NCI-H1694 treated with DMSO at 0.1 percent for 48 hours (cell line): Measurements from ENCODE around the gene TBC1D10A.

Source experiments
- DNase-seq: peaks from one replicate; lab custom pipeline; 2025; lab: John Stamatoyannopoulos, UW

The TBC1D10A gene

GRCh38 chr22:30320021-30320556, 6.7 kb downstream of the TBC1D10A start:
- DNase-seq, result no peak

GRCh38 chr22:30318799-30319419, 7.8 kb downstream of the TBC1D10A start:
- DNase-seq, result no peak

- no peak for DNase-seq
Observed at GRCh38 chr22:30317778-30318177, 9.0 kb downstream of the TBC1D10A start.

- DNase-seq, result no peak
Observed at GRCh38 chr22:30315962-30316576, 10.7 kb downstream of the TBC1D10A start.

- DNase-seq, result no peak
Observed at GRCh38 chr22:30314915-30315314, 11.8 kb downstream of the TBC1D10A start.

- no peak for DNase-seq
Observed at GRCh38 chr22:30313527-30314363, 13.0 kb downstream of the TBC1D10A start.

- no peak for DNase-seq
Observed at GRCh38 chr22:30312053-30312452, 14.7 kb downstream of the TBC1D10A start.

GRCh38 chr22:30310881-30311771, 15.6 kb downstream of the TBC1D10A start:
- DNase-seq, result no peak

- no peak for DNase-seq
Observed at GRCh38 chr22:30309951-30310741, 16.6 kb downstream of the TBC1D10A start.

GRCh38 chr22:30308518-30309230, 18.1 kb downstream of the TBC1D10A start:
- DNase-seq, result no peak

GRCh38 chr22:30308093-30308492, 18.6 kb downstream of the TBC1D10A start:
- DNase-seq, result no peak

GRCh38 chr22:30307041-30307574, 19.6 kb downstream of the TBC1D10A start:
- DNase-seq, result no peak

GRCh38 chr22:30306627-30307011, 20.1 kb downstream of the TBC1D10A start:
- no peak for DNase-seq

- no peak for DNase-seq
Observed at GRCh38 chr22:30305906-30306626, 20.7 kb downstream of the TBC1D10A start.

- DNase-seq, result no peak
Observed at GRCh38 chr22:30305519-30305905, 21.2 kb downstream of the TBC1D10A start.

GRCh38 chr22:30304495-30305244, 22.1 kb downstream of the TBC1D10A start:
- DNase-seq, result no peak

GRCh38 chr22:30302810-30303138, 24.0 kb downstream of the TBC1D10A start:
- DNase-seq, result no peak

GRCh38 chr22:30301995-30302809, 24.5 kb downstream of the TBC1D10A start:
- no peak for DNase-seq
